Hepatocyte (in vitro differentiated cells): ENCODE measurements around the gene KIF5C.

Source experiments
- EZH2phosphoT487 ChIP-seq: fragments of 200-600 bp; sonication (generic); IDR thresholded peaks from one replicate; pipeline ENCODE4 v1.6.1; 2018; ENCODE audit warnings: antibody characterized with exemption, mild to moderate bottlenecking, low read depth, moderate library complexity; ENCODE audit not compliant: unreplicated experiment, severe bottlenecking
- TF ChIP-seq, protein P1 (sequence below): fragments of 200-600 bp; sonication (generic); IDR thresholded peaks from 2 replicates; pipeline ENCODE4 v1.5.1; 2016; ENCODE audit warnings: antibody characterized with exemption, mild to moderate bottlenecking; ENCODE audit not compliant: poor library complexity

DNA sequence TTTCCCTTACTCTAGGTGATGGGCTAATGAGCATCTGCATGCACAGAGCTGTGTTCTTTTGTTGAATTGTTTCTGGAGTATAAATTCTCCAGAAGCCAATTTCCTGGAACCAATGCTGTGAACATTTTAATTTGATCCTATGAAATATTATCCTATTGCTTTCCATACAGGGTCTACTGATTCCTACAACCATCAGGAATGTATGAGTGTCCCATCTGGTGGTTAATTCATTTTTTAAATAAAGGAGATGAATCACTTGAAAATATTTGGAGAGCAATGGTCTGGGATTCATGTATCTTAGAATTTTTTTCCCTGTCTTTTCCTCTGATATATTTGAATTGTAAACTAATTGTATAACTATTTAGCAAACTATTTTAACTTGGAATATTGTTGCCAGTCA, 14.0 kb downstream of the KIF5C start:
- TF ChIP-seq, protein P1, sequence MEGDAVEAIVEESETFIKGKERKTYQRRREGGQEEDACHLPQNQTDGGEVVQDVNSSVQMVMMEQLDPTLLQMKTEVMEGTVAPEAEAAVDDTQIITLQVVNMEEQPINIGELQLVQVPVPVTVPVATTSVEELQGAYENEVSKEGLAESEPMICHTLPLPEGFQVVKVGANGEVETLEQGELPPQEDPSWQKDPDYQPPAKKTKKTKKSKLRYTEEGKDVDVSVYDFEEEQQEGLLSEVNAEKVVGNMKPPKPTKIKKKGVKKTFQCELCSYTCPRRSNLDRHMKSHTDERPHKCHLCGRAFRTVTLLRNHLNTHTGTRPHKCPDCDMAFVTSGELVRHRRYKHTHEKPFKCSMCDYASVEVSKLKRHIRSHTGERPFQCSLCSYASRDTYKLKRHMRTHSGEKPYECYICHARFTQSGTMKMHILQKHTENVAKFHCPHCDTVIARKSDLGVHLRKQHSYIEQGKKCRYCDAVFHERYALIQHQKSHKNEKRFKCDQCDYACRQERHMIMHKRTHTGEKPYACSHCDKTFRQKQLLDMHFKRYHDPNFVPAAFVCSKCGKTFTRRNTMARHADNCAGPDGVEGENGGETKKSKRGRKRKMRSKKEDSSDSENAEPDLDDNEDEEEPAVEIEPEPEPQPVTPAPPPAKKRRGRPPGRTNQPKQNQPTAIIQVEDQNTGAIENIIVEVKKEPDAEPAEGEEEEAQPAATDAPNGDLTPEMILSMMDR = no peak
- TF ChIP-seq EZH2phosphoT487 = no peak
